Measurements from ENCODE around the gene WDR20.

GRCh38 chr14:102105369-102105768 is 34.3 kb upstream of the WDR20 start:
- TF ChIP-seq POLR2A (IDR thresholded peaks at IDR 0.05; ENCODE audit: low read depth, low read length) (no peak), CEBPB (IDR thresholded peaks at IDR 0.05; ENCODE audit: low read depth, low read length) (no peak), RCOR1 (IDR thresholded peaks at IDR 0.05; ENCODE audit: insufficient replicate concordance, low read length) (no peak), RAD21 (IDR thresholded peaks at IDR 0.05; ENCODE audit: low read length) (no peak), SMC3 (IDR thresholded peaks at IDR 0.05; ENCODE audit: low read depth, low read length) (no peak), BHLHE40 (IDR thresholded peaks at IDR 0.05; ENCODE audit: low read depth, low read length) (no peak), CHD1 (IDR thresholded peaks at IDR 0.05; ENCODE audit: low read depth, low read length) (no peak), MXI1 (IDR thresholded peaks at IDR 0.05; ENCODE audit: borderline replicate concordance, low read depth, low read length) (no peak), USF2 (IDR thresholded peaks at IDR 0.05; ENCODE audit: low read depth, low read length) (no peak)
- TF ChIP-seq, protein P1, sequence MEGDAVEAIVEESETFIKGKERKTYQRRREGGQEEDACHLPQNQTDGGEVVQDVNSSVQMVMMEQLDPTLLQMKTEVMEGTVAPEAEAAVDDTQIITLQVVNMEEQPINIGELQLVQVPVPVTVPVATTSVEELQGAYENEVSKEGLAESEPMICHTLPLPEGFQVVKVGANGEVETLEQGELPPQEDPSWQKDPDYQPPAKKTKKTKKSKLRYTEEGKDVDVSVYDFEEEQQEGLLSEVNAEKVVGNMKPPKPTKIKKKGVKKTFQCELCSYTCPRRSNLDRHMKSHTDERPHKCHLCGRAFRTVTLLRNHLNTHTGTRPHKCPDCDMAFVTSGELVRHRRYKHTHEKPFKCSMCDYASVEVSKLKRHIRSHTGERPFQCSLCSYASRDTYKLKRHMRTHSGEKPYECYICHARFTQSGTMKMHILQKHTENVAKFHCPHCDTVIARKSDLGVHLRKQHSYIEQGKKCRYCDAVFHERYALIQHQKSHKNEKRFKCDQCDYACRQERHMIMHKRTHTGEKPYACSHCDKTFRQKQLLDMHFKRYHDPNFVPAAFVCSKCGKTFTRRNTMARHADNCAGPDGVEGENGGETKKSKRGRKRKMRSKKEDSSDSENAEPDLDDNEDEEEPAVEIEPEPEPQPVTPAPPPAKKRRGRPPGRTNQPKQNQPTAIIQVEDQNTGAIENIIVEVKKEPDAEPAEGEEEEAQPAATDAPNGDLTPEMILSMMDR (conservative IDR thresholded peaks at IDR 0.05; ENCODE audit: low read depth, low read length): no peak
